GM21515 (cell line): ENCODE results near the gene GLOD4.
"Not testable (repeated sequence)": the region's sequence is repeated elsewhere in the genome, so short reads cannot be mapped to it uniquely, and the experiment has no call there.

Experiments
- ATAC-seq: cut with Tn5 transposase; IDR thresholded peaks from one replicate; pipeline ENCODE4 v1.9.1; 2021; ENCODE audit not compliant: unreplicated experiment

GLOD4 gene

GRCh38 chr17:802901-803881 is 21.1 kb upstream of the GLOD4 start:
- no peak for ATAC-seq

GRCh38 chr17:802481-802880 is 20.4 kb upstream of the GLOD4 start:
- ATAC-seq: no peak

GRCh38 chr17:801660-802059 is 19.6 kb upstream of the GLOD4 start:
- no peak for ATAC-seq

GRCh38 chr17:800446-801242 is 18.6 kb upstream of the GLOD4 start:
- no peak for ATAC-seq

GRCh38 chr17:799261-799660 is 17.2 kb upstream of the GLOD4 start:
- no peak for ATAC-seq

- ATAC-seq: no peak
Measured at GRCh38 chr17:798246-798645, 16.2 kb upstream of the GLOD4 start.

GRCh38 chr17:797236-797840 is 15.3 kb upstream of the GLOD4 start:
- ATAC-seq: no peak

GRCh38 chr17:796609-797008 is 14.5 kb upstream of the GLOD4 start:
- no peak for ATAC-seq

GRCh38 chr17:795721-796120 is 13.6 kb upstream of the GLOD4 start:
- ATAC-seq: no peak

- ATAC-seq: no peak
Measured at GRCh38 chr17:795276-795675, 13.2 kb upstream of the GLOD4 start.

- no peak for ATAC-seq
Measured at GRCh38 chr17:794876-795275, 12.8 kb upstream of the GLOD4 start.

GRCh38 chr17:792277-792676 is 10.2 kb upstream of the GLOD4 start:
- ATAC-seq: no peak

GRCh38 chr17:791829-792228 is 9.7 kb upstream of the GLOD4 start:
- ATAC-seq: no peak

GRCh38 chr17:790874-791247 is 8.8 kb upstream of the GLOD4 start:
- ATAC-seq: not testable (repeated sequence)

- ATAC-seq: not testable (repeated sequence)
Measured at GRCh38 chr17:789931-790873, 8.1 kb upstream of the GLOD4 start.

- ATAC-seq: no peak
Measured at GRCh38 chr17:789160-789840, 7.2 kb upstream of the GLOD4 start.

GRCh38 chr17:788551-788950 is 6.5 kb upstream of the GLOD4 start:
- ATAC-seq: no peak

- ATAC-seq: no peak
Measured at GRCh38 chr17:787641-788221, 5.7 kb upstream of the GLOD4 start.

- ATAC-seq: not testable (repeated sequence)
Measured at GRCh38 chr17:785901-786300, 3.8 kb upstream of the GLOD4 start.

GRCh38 chr17:784143-784542 is 2.1 kb upstream of the GLOD4 start:
- no peak for ATAC-seq
